ENCODE results near the gene CRY2.

The CRY2 gene

GRCh38 chr11:45906096-45906682 lies 58.9 kb downstream of the CRY2 start:
- H3K4me3 ChIP-seq (ENCODE audit: low read length): no peak overlapping the region
- H3K9me3 ChIP-seq (ENCODE audit: control insufficient read depth, insufficient read depth, low read length): no peaks in the 10 kb centered on the region
- no peaks in the 10 kb centered on the region for H3K79me2 ChIP-seq (ENCODE audit: control insufficient read depth, low read length)
- peaks cover 13% of the 10 kb centered on the region; the same call in 1 of the 2 replicates for H3K36me3 ChIP-seq (ENCODE audit: control insufficient read depth, low read length)
- H3K27ac ChIP-seq (ENCODE audit: low read depth, low read length): no peak overlapping the region
- peaks cover 7% of the 10 kb centered on the region for H3K27me3 ChIP-seq (ENCODE audit: control insufficient read depth, low read length)
- H3F3A ChIP-seq (ENCODE audit: control insufficient read depth, insufficient read depth): no peaks in the 10 kb centered on the region
- TF ChIP-seq EZH2phosphoT487 (IDR thresholded peaks at IDR 0.05; ENCODE audit: borderline replicate concordance, low read length) (no peak), CTCF (IDR thresholded peaks at IDR 0.05; ENCODE audit: low read depth, low read length, poor library complexity, severe bottlenecking) (no peak)
- H3K9me2 ChIP-seq (replicated peaks; ENCODE audit: control insufficient read depth, low read length): no peaks in the 10 kb centered on the region
- H3K4me1 ChIP-seq (ENCODE audit: control insufficient read depth, low read length): peaks cover 7% of the 10 kb centered on the region
- no peaks in the 10 kb centered on the region for H4K20me1 ChIP-seq (ENCODE audit: control insufficient read depth, insufficient read depth, low read depth, low read length)
- no peak overlapping the region for H3K4me2 ChIP-seq (ENCODE audit: low read length)

- H3K4me2 ChIP-seq (ENCODE audit: low read length): no peak within 1 kb of the TSS
- H3K79me2 ChIP-seq (ENCODE audit: control insufficient read depth, low read length): no peaks in the 10 kb centered on the region
- no peaks in the 10 kb centered on the region for H3F3A ChIP-seq (ENCODE audit: control insufficient read depth, insufficient read depth)
- H3K27me3 ChIP-seq (ENCODE audit: control insufficient read depth, low read length): no peaks in the 10 kb centered on the region; the same call in 1 of the 2 replicates
- H3K27ac ChIP-seq (ENCODE audit: low read depth, low read length): no peak within 1 kb of the TSS
- no peak for TF ChIP-seq CTCF (IDR thresholded peaks at IDR 0.05; ENCODE audit: low read depth, low read length, poor library complexity, severe bottlenecking)
- no peak for TF ChIP-seq EZH2phosphoT487 (IDR thresholded peaks at IDR 0.05; ENCODE audit: borderline replicate concordance, low read length)
- peaks cover 7% of the 10 kb centered on the region for H3K4me1 ChIP-seq (ENCODE audit: control insufficient read depth, low read length)
- peaks cover 13% of the 10 kb centered on the region; the same call in 1 of the 2 replicates for H3K36me3 ChIP-seq (ENCODE audit: control insufficient read depth, low read length)
- no peaks in the 10 kb centered on the region for H3K9me2 ChIP-seq (replicated peaks; ENCODE audit: control insufficient read depth, low read length)
- no peak within 1 kb of the TSS for H3K4me3 ChIP-seq (ENCODE audit: low read length)
- no peaks in the 10 kb centered on the region for H3K9me3 ChIP-seq (ENCODE audit: control insufficient read depth, insufficient read depth, low read length)
- H4K20me1 ChIP-seq (ENCODE audit: control insufficient read depth, insufficient read depth, low read depth, low read length): no peaks in the 10 kb centered on the region
These were observed 59.8 kb downstream of the CRY2 start, which contains the start of gene FREY1 for GRCh38 chr11:45906965-45907611. TSS of gene FREY1 (minus strand) at chr11:45907271. CDS start at chr11:45907245, 26 bp downstream.

- no peaks in the 10 kb centered on the region for H3K79me2 ChIP-seq (ENCODE audit: control insufficient read depth, low read length)
- no peak overlapping the region for H3K27ac ChIP-seq (ENCODE audit: low read depth, low read length)
- H3K4me3 ChIP-seq (ENCODE audit: low read length): no peak overlapping the region
- peaks cover 14% of the 10 kb centered on the region; the same call in 1 of the 2 replicates for H3K36me3 ChIP-seq (ENCODE audit: control insufficient read depth, low read length)
- H3K4me1 ChIP-seq (ENCODE audit: control insufficient read depth, low read length): peaks cover 7% of the 10 kb centered on the region
- TF ChIP-seq CTCF (IDR thresholded peaks at IDR 0.05; ENCODE audit: low read depth, low read length, poor library complexity, severe bottlenecking): no peak
- no peak for TF ChIP-seq EZH2phosphoT487 (IDR thresholded peaks at IDR 0.05; ENCODE audit: borderline replicate concordance, low read length)
- H3K27me3 ChIP-seq (ENCODE audit: control insufficient read depth, low read length): no peaks in the 10 kb centered on the region
- no peaks in the 10 kb centered on the region for H3K9me2 ChIP-seq (replicated peaks; ENCODE audit: control insufficient read depth, low read length)
- H3K4me2 ChIP-seq (ENCODE audit: low read length): no peak overlapping the region
- H3K9me3 ChIP-seq (ENCODE audit: control insufficient read depth, insufficient read depth, low read length): no peaks in the 10 kb centered on the region
- no peaks in the 10 kb centered on the region for H3F3A ChIP-seq (ENCODE audit: control insufficient read depth, insufficient read depth)
- no peaks in the 10 kb centered on the region for H4K20me1 ChIP-seq (ENCODE audit: control insufficient read depth, insufficient read depth, low read depth, low read length)
These were observed 60.7 kb downstream of the CRY2 start for GRCh38 chr11:45907911-45908370.
